Kidney (tissue), 22 donors: ENCODE measurements around the gene TINAG. TPM values are rescaled to one million over a fixed set of nuclear protein-coding genes. Genes with fewer than 3 reads are reported as not detected.

Source experiments
- DNase-seq, 5 donors: peaks; one replicate each; pipeline ENCODE4 v3.0.0-alpha.2; 2013 to 2020
- FAIRE-seq: peaks from 2 replicates; lab custom pipeline; 2012; peaks lifted over from hg19 to GRCh38; lab: Jason Lieb, UNC
- H3K27ac ChIP-seq, 2 donors: one replicate each; pipeline ENCODE4 v1.7.0; 2013; ENCODE audit warnings: low read depth in 2 of 2, low read length in 2 of 2, inconsistent platforms in 1 of 2
- H3K27me3 ChIP-seq: one replicate; pipeline ENCODE4 v1.7.1; 2013; ENCODE audit warnings: low read length, inconsistent platforms; ENCODE audit not compliant: control insufficient read depth, insufficient read depth
- H3K36me3 ChIP-seq, 3 donors: one replicate each; pipeline versions ENCODE4 v1.7.0 to v1.7.1; 2013; ENCODE audit warnings: low read length in 3 of 3, control low read depth in 1 of 3, inconsistent platforms in 1 of 3; ENCODE audit not compliant: insufficient read depth in 3 of 3, control insufficient read depth in 2 of 3
- H3K4me1 ChIP-seq, 3 donors: one replicate each; pipeline versions ENCODE4 v1.7.0 to v1.7.1; 2013; ENCODE audit warnings: low read length in 3 of 3, inconsistent platforms in 1 of 3, low read depth in 1 of 3; ENCODE audit not compliant: control insufficient read depth in 2 of 3, insufficient read depth in 2 of 3
- H3K4me3 ChIP-seq, 3 donors: one replicate each; pipeline versions ENCODE4 v1.7.0 to v1.8.1; 2013; ENCODE audit warnings: low read length in 3 of 3, control low read depth in 1 of 3, inconsistent platforms in 1 of 3
- H3K9ac ChIP-seq, 3 donors: one replicate each; pipeline versions ENCODE4 v1.7.0 to v1.7.1; 2013; ENCODE audit warnings: low read length in 3 of 3, control low read depth in 1 of 3, inconsistent platforms in 1 of 3
- H3K9me3 ChIP-seq, 3 donors: one replicate each; pipeline versions ENCODE4 v1.7.0 to v1.7.1; 2013; ENCODE audit warnings: low read length in 3 of 3, control low read depth in 1 of 3, inconsistent platforms in 1 of 3; ENCODE audit not compliant: control insufficient read depth in 2 of 3, insufficient read depth in 1 of 3
- CTCF ChIP-seq: IDR thresholded peaks from 3 replicates; pipeline ENCODE4 v1.5.1; 2012; ENCODE audit warnings: mild to moderate bottlenecking, moderate library complexity, borderline replicate concordance; ENCODE audit not compliant: insufficient read depth; ENCODE audit errors: extremely low read depth
- intact Hi-C: fragments of 100-400 bp; cut with DNase I; formaldehyde crosslinking; loops from one replicate; pipeline ENCODE4 v1.11.1; 2022
- long read RNA-seq, 10 donors: library from polyadenylated mRNA in 1 of 10; unstranded in 1 of 10; transcript quantifications; one replicate each; pipeline ENCODE4 v2.0.0 and lab custom pipeline, GENCODE V29; 2021 to 2026
- polyA plus RNA-seq: library from polyadenylated mRNA; stranded (reverse); fragments of 350-450 nt; fragmentation: Illumina TruSeq; extraction: RNeasy Lipid Tissue Mini Kit (QIAGEN cat#74804); gene quantifications from one replicate; pipeline ENCODE4 v1.2.3, GENCODE V29; 2014; ENCODE audit warnings: low read depth, low replicate concordance; ENCODE audit not compliant: insufficient read depth
- total RNA-seq: library from RNA; stranded (reverse); fragmentation: NEBNext Ultra II Directional; extraction: Animal tissue kit (Norgen Biotek cat#: 25700); gene quantifications from one replicate; pipeline ENCODE4 v1.2.1, GENCODE V29; 2021
- donor health status: control.
- donor health status: control.
- donor health status: control.
- donor health status: control.
- donor health status: control.
- donor health status: DM: yes; HTN: yes; CAD: no.
- donor health status: Normal renal cell carcinoma (clear cell type).

Gene TINAG
- total RNA-seq (22.1 TPM), polyA plus RNA-seq (73.0 TPM)
- long read RNA-seq, donor 1, partial matches to known transcripts: 14 of 18 reads
- long read RNA-seq, donor 1, other reads (novel, unspliced or antisense): 0 of 18 reads
- long read RNA-seq, donor 2, partial matches to known transcripts: 23 of 26 reads
- long read RNA-seq, donor 2, other reads (novel, unspliced or antisense): 0 of 26 reads
- long read RNA-seq, donor 3, partial matches to known transcripts: 38 of 46 reads
- long read RNA-seq, donor 3, other reads (novel, unspliced or antisense): 0 of 46 reads
- long read RNA-seq, donor 4, partial matches to known transcripts: 20 of 27 reads
- long read RNA-seq, donor 4, other reads (novel, unspliced or antisense): 0 of 27 reads
- long read RNA-seq, donor 5: 0 reads
- long read RNA-seq, donor 6, transcript TINAG-202 (4 exons, 692 nt): major isoform, 6 of 62 reads
- long read RNA-seq, donor 6, partial matches to known transcripts: 51 of 62 reads
- long read RNA-seq, donor 6, other reads (novel, unspliced or antisense): 0 of 62 reads
- long read RNA-seq, donor 7, partial matches to known transcripts: 6 of 25 reads
- long read RNA-seq, donor 7, other reads (novel, unspliced or antisense): 10 of 25 reads
- long read RNA-seq, donor 8: 0 reads
- long read RNA-seq, donor 9, partial matches to known transcripts: 6 of 12 reads
- long read RNA-seq, donor 9, other reads (novel, unspliced or antisense): 0 of 12 reads
- long read RNA-seq, donor 10, partial matches to known transcripts: 23 of 26 reads
- long read RNA-seq, donor 10, other reads (novel, unspliced or antisense): 0 of 26 reads

GRCh38 chr6:54308289-54308985 lies at the start of gene TINAG:
TSS of gene TINAG (plus strand) at chr6:54308441. CDS start at chr6:54308551, 110 bp downstream.
- Histone ChIP-seq H3K4me3 (peak within 1 kb of the TSS; percentile 40 to 85 (median 74)), H3K9ac (peak within 1 kb of the TSS in 1 of 3 donors; percentile 71), H3K36me3 (no peaks in the 10 kb centered on the region), H3K4me1 (no peaks in the 10 kb centered on the region), H3K9me3 (no peaks in the 10 kb centered on the region), H3K27ac (peak within 1 kb of the TSS; percentile 79 to 85), H3K27me3 (no peaks in the 10 kb centered on the region)
- FAIRE-seq: peak; percentile 3
- no peak for TF ChIP-seq CTCF
- intact Hi-C loops: no loop called here
- DNase-seq: no peak

GRCh38 chr6:54260025-54260424 lies 48.2 kb upstream of the TINAG start:
- Histone ChIP-seq H3K4me3 (no peak overlapping the region), H3K9me3 (no peaks in the 10 kb centered on the region), H3K27ac (no peak overlapping the region), H3K36me3 (no peaks in the 10 kb centered on the region), H3K9ac (no peak overlapping the region), H3K27me3 (no peaks in the 10 kb centered on the region), H3K4me1 (peaks cover 0 to 11% (median 0%) of the 10 kb centered on the region in 3 donors)
- no peak for TF ChIP-seq CTCF
- intact Hi-C loops: no loop called here
- FAIRE-seq (peak; percentile 33), DNase-seq (no peak)

GRCh38 chr6:54262499-54262898 lies 45.7 kb upstream of the TINAG start:
- intact Hi-C loops: no loop called here
- no peak overlapping the region for H3K9ac ChIP-seq
- no peak for TF ChIP-seq CTCF
- DNase-seq (no peak), FAIRE-seq (no peak)
- H3K9me3 ChIP-seq: no peaks in the 10 kb centered on the region
- H3K4me3 ChIP-seq: no peak overlapping the region
- H3K27ac ChIP-seq: peak overlapping the region; percentile 10 to 17
- H3K36me3 ChIP-seq: no peaks in the 10 kb centered on the region
- no peaks in the 10 kb centered on the region for H3K27me3 ChIP-seq
- peaks cover 0 to 11% (median 0%) of the 10 kb centered on the region in 3 donors for H3K4me1 ChIP-seq
